Body of pancreas (tissue), 4 donors: ENCODE results near the gene RSPH10B2. TPM values are rescaled to one million over a fixed set of nuclear protein-coding genes. Genes with fewer than 3 reads are reported as not detected.
"Not testable (repeated sequence)": the region's sequence is repeated elsewhere in the genome, so short reads cannot be mapped to it uniquely, and the experiment has no call there.

Experiments
- ATAC-seq: fragments of 150-250 bp; one replicate; pipeline ENCODE4 v1.9.1; 2016
- DNase-seq, 4 donors: peaks; one replicate each; pipeline ENCODE4 v3.0.0-alpha.2; 2019
- H3K27ac ChIP-seq, 4 donors: fragments of 200-600 bp; sonication (generic); 1 replicate in 3 of 4; 2 replicates in 1 of 4; pipeline versions ENCODE4 v1.5.1 to v1.6.1; 2016 to 2019; ENCODE audit warnings: mild to moderate bottlenecking in 1 of 4, mixed read lengths in 1 of 4, moderate library complexity in 1 of 4
- H3K27me3 ChIP-seq, 2 donors: fragments of 200-600 bp; sonication (generic); one replicate each; pipeline ENCODE4 v1.6.0; 2016; ENCODE audit warnings: mild to moderate bottlenecking in 1 of 2
- H3K36me3 ChIP-seq, 2 donors: fragments of 200-600 bp; sonication (generic); replicated peaks in 1 of 2; 2 replicates each; pipeline ENCODE4 v1.5.1; 2016; ENCODE audit warnings: low read depth in 2 of 2; ENCODE audit not compliant: insufficient read depth in 1 of 2
- H3K4me1 ChIP-seq: fragments of 200-600 bp; sonication (generic); one replicate; pipeline ENCODE4 v1.6.0; 2016
- H3K4me3 ChIP-seq, 2 donors: fragments of 200-600 bp; sonication (generic); 1 replicate in 1 of 2; 2 replicates in 1 of 2; pipeline ENCODE4 v1.5.1; 2016 to 2019
- H3K9me3 ChIP-seq, 3 donors: fragments of 200-600 bp; sonication (generic); 1 replicate in 2 of 3; 2 replicates in 1 of 3; pipeline ENCODE4 v1.5.1; 2016
- WGBS, 2 donors: methylation state at CpG; one replicate each; pipeline ENCODE4 v1.1.5; 2017; 5-methylcytosine and 5-hydroxymethylcytosine counted together
- intact Hi-C: fragments of 100-400 bp; cut with DNase I; formaldehyde crosslinking; loops from one replicate; pipeline ENCODE4 v1.15.1; 2023
- total RNA-seq, 2 donors: library from RNA; depleted of rRNA; stranded (reverse); fragments of >200 nt; gene quantifications; one replicate each; pipeline ENCODE4 v1.1.0, GENCODE V29; 2016

RSPH10B2 gene
- total RNA-seq, 2 donors from 2014 or later = not detected

DNA sequence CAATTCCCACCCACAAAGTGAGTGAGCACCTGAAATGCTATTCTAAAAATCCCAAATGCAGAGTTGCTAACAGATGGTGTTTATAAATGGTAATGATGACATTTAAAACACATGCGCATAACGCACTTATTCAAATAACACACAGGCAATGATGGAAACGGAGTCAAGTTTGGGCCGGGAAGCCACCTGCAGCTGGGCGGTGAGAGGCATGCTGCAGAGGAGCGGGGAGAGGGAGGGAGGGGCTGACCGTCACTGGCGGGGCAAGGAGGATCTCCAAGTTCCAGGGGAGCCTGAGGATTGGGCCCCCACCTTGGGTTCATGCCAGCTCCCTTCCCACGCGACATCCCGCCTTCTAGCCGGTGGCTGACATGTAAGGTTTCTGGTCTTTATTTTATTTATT is 7.3 kb downstream of the RSPH10B2 start:
- H3K27ac ChIP-seq, DNase-seq, H3K4me1 ChIP-seq, ATAC-seq, H3K27me3 ChIP-seq, H3K4me3 ChIP-seq, H3K9me3 ChIP-seq, intact Hi-C loops, H3K36me3 ChIP-seq: not testable (repeated sequence)
- 60 to 73% methylated on average over 1 to 5 of the region's 12 CpGs for WGBS, 2 donors

DNA sequence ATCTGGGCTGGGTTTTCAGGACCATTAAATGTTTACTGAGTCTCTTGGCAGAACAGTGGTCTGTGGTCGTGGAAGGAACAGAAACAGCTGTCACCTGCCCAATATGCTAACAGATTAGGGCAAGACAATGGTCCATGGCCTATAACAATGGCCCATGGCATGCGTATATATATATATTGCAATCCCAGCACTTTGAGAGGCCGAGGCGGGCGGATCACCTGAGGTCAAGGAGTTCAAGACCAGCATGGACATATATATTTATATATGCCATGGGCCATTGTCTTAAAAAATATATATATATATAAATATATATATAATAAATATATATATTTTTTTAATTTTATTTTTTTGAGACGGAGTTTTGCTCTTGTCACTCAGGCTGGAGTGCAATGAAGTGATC is 27.7 kb downstream of the RSPH10B2 start:
- H3K27ac ChIP-seq, H3K4me3 ChIP-seq, H3K9me3 ChIP-seq, H3K36me3 ChIP-seq, H3K4me1 ChIP-seq, DNase-seq, H3K27me3 ChIP-seq, intact Hi-C loops, ATAC-seq: not testable (repeated sequence)
- 80% methylated on average over 6 of the region's 6 CpGs; no CpG with 5 or more reads in 1 of the 2 donors for WGBS, 2 donors

DNA sequence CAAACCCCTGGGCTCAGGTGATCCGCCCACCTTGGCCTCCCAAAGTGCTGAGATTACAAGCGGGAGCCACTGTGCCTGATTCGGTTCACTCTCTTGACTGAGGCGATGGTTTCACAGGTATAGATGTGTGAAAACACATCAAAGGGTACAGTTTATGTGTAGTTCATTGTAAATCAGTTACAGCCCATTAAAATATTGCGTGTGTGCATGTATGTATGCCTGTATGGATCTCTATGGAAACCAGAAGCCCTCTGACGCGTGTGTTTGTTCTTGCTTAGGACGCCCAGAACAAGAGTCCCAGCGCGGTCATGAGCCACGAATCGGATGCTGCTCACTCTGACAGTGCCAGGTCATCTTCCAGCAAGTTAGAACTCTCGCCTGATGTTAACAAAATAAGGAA is 35.5 kb downstream of the RSPH10B2 start:
- ATAC-seq, intact Hi-C loops, H3K4me3 ChIP-seq, H3K4me1 ChIP-seq, H3K36me3 ChIP-seq, H3K27ac ChIP-seq, H3K9me3 ChIP-seq, H3K27me3 ChIP-seq, DNase-seq: not testable (repeated sequence)
- WGBS, 2 donors = no CpG with 5 or more reads among the region's 13 CpGs

DNA sequence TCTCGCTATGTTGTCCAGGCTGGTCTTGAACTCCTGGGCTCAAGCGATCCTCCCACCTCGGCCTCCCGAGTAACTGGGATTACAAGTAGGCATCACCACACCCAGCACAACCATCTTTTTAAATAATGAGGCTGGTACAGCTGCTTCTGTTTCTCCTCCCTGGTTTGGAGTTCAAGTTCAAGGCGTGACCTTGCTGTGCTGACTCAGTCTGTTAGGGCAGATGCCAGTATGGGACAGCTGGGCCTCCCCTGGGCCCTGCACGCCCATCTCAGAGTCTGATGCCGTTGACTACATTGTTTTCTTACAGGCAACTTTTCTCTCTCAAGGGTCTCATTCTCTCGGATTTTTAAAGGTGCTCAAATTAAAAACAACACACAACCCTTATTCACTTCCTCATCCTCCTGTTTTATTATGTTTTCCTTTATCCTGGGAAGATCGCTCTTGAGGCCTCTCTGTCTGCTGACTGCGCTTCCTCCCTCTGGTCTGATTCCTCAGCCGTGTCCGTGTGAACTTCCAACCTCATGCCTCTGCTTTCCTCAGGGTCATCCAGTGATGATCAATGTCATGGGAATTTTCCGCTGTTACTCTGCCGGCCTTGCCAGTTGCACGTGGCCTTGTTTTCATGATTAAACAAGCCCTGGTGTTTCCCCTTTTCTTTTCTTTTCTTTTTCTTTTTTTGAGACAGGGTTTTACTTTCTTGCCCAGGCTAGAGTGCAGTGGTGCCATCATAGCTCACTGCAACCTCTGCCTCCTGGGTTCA is 38.4 kb downstream of the RSPH10B2 start:
- WGBS, 2 donors = no CpG with 5 or more reads among the region's 15 CpGs
- ATAC-seq, intact Hi-C loops, H3K9me3 ChIP-seq, H3K27ac ChIP-seq, H3K4me1 ChIP-seq, DNase-seq, H3K36me3 ChIP-seq, H3K27me3 ChIP-seq, H3K4me3 ChIP-seq: not testable (repeated sequence)

DNA sequence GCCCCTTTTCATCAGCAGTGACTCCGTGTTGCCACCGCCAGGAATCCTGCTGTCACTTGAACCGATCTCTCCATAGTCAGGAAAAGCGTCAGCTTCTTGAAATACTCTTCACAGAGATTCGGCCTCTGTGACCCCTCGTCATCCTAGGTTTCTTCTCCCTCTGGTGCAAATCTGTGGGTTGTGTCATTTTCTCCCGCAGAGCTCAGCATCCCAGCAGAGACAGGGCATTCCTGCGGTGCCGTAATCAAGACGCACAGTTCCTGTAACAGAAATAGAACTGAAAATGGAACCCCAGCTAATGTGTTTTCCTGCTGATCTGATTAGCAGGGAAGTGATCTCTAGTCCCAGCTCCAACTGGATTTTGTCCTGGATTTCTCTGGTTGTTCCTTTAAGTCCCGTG is 40.4 kb downstream of the RSPH10B2 start:
- H3K4me1 ChIP-seq, H3K27me3 ChIP-seq, H3K9me3 ChIP-seq, H3K27ac ChIP-seq, H3K36me3 ChIP-seq, intact Hi-C loops, DNase-seq, H3K4me3 ChIP-seq, ATAC-seq: not testable (repeated sequence)
- 86% methylated on average over 2 of the region's 11 CpGs for WGBS, 2 donors

DNA sequence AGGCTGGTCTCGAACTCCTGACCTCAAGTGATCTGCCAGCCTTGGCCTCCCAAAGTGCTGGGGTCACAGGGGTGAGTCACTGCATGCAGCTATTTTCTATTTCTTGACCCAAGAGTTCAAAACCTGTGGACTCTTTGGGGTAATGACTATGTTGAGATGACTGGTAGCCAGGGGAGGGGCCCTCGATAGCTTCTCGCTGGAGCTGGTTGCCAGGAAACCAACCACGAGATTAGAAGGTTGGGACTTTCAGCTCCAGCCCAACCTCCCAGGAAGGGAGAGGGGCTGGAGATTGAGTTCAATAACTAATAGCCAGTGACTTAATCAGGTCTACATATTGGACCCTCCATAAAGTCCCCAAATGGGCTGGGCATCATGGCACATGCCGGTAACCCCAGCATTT is 43.3 kb downstream of the RSPH10B2 start:
- intact Hi-C loops, H3K4me1 ChIP-seq, H3K4me3 ChIP-seq, H3K27ac ChIP-seq, H3K9me3 ChIP-seq, DNase-seq, H3K27me3 ChIP-seq, H3K36me3 ChIP-seq, ATAC-seq: not testable (repeated sequence)
- 68 to 73% methylated on average over 3 to 5 of the region's 5 CpGs for WGBS, 2 donors

DNA sequence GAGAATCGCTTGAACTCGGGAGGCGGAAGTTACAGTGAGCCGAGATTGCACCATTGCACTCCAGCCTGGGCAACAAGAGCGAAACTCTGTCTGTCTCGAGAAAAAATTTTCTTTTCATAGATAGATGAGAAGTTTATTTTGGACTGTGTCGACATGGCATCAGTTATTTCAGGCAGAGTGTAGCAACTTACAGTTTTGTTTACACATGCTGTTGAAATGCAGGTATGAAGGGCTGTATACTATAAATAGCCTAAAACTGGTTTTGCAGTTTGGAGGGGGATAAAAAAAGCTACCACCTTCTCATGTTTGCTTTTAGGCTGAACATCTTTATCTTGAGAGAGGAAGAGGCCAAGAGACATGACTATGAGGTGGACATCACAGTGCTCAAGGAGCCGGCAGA is 44.1 kb downstream of the RSPH10B2 start:
- H3K4me1 ChIP-seq, H3K36me3 ChIP-seq, H3K4me3 ChIP-seq, DNase-seq, ATAC-seq, H3K9me3 ChIP-seq, intact Hi-C loops, H3K27me3 ChIP-seq, H3K27ac ChIP-seq: not testable (repeated sequence)
- no CpG with 5 or more reads among the region's 8 CpGs for WGBS, 2 donors

DNA sequence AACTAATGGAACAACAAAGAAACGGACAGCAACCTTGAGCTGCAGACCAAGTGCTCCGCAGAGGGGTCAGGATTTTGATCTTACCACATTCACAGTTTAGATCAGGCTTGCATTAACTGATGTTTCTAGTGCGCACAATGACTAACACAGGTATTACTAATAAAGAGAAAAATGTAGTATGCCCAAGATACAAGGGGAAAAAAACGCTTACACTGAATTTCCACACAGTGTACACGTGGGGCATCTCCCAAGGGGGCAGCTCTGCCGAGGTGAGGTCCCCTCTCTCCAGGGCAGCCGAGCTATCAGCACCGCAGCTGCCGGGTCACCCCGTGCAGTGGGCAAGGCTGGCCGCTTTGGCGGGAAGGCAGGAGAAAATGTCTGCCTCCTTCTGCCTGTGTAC is 46.0 kb downstream of the RSPH10B2 start:
- H3K4me3 ChIP-seq, H3K27ac ChIP-seq, H3K4me1 ChIP-seq, intact Hi-C loops, H3K9me3 ChIP-seq, H3K36me3 ChIP-seq, ATAC-seq, H3K27me3 ChIP-seq, DNase-seq: not testable (repeated sequence)
- 100% methylated on average over 1 of the region's 12 CpGs; no CpG with 5 or more reads in 1 of the 2 donors for WGBS, 2 donors

DNA sequence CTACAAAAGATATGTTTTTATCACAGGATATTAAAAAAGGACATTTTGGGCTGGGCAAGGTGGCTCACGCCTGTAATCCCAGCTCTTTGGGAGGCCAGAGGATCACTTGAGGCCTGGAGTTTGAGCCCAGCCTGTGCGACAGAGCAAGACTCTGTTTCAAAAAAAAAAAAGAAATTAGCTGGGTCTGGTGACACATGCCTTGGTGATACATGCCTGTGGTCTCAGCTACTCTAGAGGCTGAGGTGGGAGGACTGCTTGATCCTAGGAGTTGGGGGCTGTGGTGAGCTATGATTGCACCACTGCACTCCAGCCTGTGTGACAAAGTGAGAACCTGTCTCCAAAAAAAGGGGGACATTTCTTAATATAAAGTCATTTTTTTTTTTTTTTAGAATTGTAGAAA is 46.4 kb downstream of the RSPH10B2 start:
- ATAC-seq, H3K27ac ChIP-seq, DNase-seq, H3K4me1 ChIP-seq, H3K36me3 ChIP-seq, intact Hi-C loops, H3K9me3 ChIP-seq, H3K4me3 ChIP-seq, H3K27me3 ChIP-seq: not testable (repeated sequence)
- WGBS, 2 donors = 83 to 100% methylated on average over 1 to 2 of the region's 2 CpGs

DNA sequence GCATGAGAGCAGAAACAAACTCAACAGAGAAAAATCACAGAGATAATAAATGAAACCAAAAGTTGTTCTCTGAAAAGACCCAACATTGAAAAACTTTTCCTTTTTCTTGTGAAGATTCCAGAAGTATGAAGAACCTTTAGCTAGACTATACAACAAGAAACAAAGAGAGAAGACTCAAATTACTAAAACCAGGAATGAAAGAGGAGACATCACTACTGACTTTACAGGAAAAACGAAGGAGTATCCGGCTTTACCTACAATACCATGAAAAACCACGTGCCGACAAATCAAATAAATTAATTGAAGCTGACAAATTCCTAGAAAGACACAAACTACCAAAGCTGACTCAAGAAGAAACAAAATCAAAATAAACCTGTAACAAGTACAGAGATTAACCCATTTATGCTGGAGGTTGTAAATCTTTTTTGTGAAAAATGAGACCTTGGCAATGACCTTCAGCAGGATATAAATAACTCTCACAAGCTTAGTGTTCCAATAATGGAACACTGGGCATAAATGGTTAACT is 53.6 kb downstream of the RSPH10B2 start:
- H3K27me3 ChIP-seq, ATAC-seq, H3K4me1 ChIP-seq, DNase-seq, H3K27ac ChIP-seq, H3K9me3 ChIP-seq, intact Hi-C loops, H3K4me3 ChIP-seq, H3K36me3 ChIP-seq: not testable (repeated sequence)
- WGBS, 2 donors = 79 to 96% methylated on average over 2 of the region's 4 CpGs

DNA sequence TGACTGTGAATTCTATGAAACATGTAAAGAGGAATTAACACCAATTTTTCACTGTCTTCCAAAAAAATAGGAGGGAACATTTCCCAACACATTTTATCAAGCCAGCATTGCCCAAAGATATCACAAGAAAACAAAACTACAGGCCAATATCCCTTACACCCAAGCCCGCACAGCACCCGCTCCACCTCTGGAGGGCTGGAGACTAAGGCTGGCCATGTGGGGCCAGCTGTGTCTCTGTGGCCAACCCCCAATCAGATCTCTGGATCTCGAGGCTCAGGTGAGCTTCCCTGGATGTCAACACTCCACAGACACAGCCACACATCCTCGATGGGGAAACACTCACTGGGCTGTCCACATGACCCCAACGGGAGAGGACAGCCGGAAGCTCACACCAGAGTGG is 54.1 kb downstream of the RSPH10B2 start:
- H3K36me3 ChIP-seq, H3K27ac ChIP-seq, DNase-seq, H3K9me3 ChIP-seq, H3K4me1 ChIP-seq, H3K27me3 ChIP-seq, intact Hi-C loops, ATAC-seq, H3K4me3 ChIP-seq: not testable (repeated sequence)
- 83% methylated on average over 1 of the region's 6 CpGs; no CpG with 5 or more reads in 1 of the 2 donors for WGBS, 2 donors

DNA sequence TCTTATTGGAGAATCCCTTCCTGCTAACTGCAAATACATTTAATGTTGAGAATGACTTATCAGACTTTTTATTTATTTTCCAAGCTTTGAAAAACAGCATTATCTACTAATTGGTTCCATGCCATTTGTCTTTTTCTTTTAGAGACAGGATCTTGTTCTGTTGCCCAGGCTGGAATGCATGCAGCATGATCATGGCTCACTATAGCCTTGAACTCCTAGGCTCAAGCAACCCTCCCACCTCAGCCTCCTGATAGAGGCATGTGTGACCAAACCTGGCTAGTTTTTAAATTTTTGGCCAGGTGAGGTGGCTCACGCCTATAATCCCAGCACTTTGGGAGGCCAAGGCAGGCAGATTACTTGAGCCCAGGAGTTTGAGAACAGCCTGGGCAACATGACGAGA is 59.1 kb downstream of the RSPH10B2 start:
- intact Hi-C loops, ATAC-seq: not testable (repeated sequence)
- 60 to 92% methylated on average over 2 of the region's 2 CpGs for WGBS, 2 donors

More for the DNA sequence above, 59.1 kb downstream of the RSPH10B2 start:
- H3K36me3 ChIP-seq, H3K9me3 ChIP-seq, H3K4me3 ChIP-seq, H3K27me3 ChIP-seq, H3K27ac ChIP-seq, H3K4me1 ChIP-seq, DNase-seq: not testable (repeated sequence)
